SK-N-SH (cell line): ENCODE data around the gene MARK4.

Source experiments
- CTCF ChIP-seq: fragments of 200-600 bp; sonication (generic); IDR thresholded peaks from 2 replicates; pipeline ENCODE4 v1.6.1; 2017; ENCODE audit warnings: antibody characterized with exemption, mild to moderate bottlenecking, moderate library complexity
- MXI1 ChIP-seq: IDR thresholded peaks from 2 replicates; pipeline ENCODE4 v1.6.1; 2012; ENCODE audit warnings: mild to moderate bottlenecking, low read depth, low read length, improper control_type of control experiment
- RAD21 ChIP-seq: IDR thresholded peaks from 2 replicates; pipeline ENCODE4 v1.6.1; 2012; ENCODE audit warnings: mild to moderate bottlenecking, low read length
- RCOR1 ChIP-seq: fragments of 150-350 bp; IDR thresholded peaks from 2 replicates; pipeline ENCODE4 v1.6.1; 2017; ENCODE audit warnings: antibody characterized with exemption, low read length
- REST ChIP-seq: IDR thresholded peaks from 2 replicates; pipeline ENCODE4 v1.6.1; 2012; ENCODE audit warnings: mild to moderate bottlenecking, low read depth, low read length, moderate library complexity
- RFX5 ChIP-seq: IDR thresholded peaks from 2 replicates; pipeline ENCODE4 v1.6.1; 2012; ENCODE audit warnings: mild to moderate bottlenecking, improper control_type of control experiment, low read length
- RXRA ChIP-seq: IDR thresholded peaks from 2 replicates; pipeline ENCODE4 v1.4.0; 2012; ENCODE audit warnings: low read depth, mild to moderate bottlenecking, borderline replicate concordance
- SMC3 ChIP-seq: IDR thresholded peaks from 2 replicates; pipeline ENCODE4 v1.6.1; 2012; ENCODE audit warnings: low read depth, low read length, improper control_type of control experiment
- TAF1 ChIP-seq: IDR thresholded peaks from 2 replicates; pipeline ENCODE4 v1.6.1; 2012; ENCODE audit warnings: low read depth, mild to moderate bottlenecking, low read length, moderate library complexity, borderline replicate concordance
- TCF12 ChIP-seq: IDR thresholded peaks from 2 replicates; pipeline ENCODE4 v1.4.0; 2012
- TEAD4 ChIP-seq: IDR thresholded peaks from 2 replicates; pipeline ENCODE4 v1.4.0; 2012; ENCODE audit warnings: mild to moderate bottlenecking, borderline replicate concordance; ENCODE audit not compliant: insufficient read depth

- TF ChIP-seq CTCF (no peak), RXRA (no peak), RCOR1 (no peak), TAF1 (no peak), SMC3 (no peak), MXI1 (no peak), RFX5 (no peak), TCF12 (no peak), REST (no peak), RAD21 (no peak), TEAD4 (no peak)
These were observed 97.5 kb downstream of the MARK4 start for GRCh38 chr19:45348367-45349125.
